Melanocyte of skin (primary cell): ENCODE measurements around the gene PHLDB3. TPM values are rescaled to one million over a fixed set of nuclear protein-coding genes. Genes with fewer than 3 reads are reported as not detected.

Source experiments
- total RNA-seq, 2 donors: library from RNA; depleted of rRNA; stranded (reverse); fragments of >200 nt; gene quantifications; 2 replicates each; pipeline ENCODE4 v1.2.3, GENCODE V29; 2012

Gene PHLDB3
- 10 to 100 TPM in 1 of 2 donors, 1 to 10 TPM in 1; 8.0 to 15.8 TPM for total RNA-seq

GRCh38 chr19:43504426-43505185 is at the start of gene PHLDB3:
PHLDB3 (minus strand) TSS chr19:43504746; CDS start chr19:43504118, 628 bp downstream.

GRCh38 chr19:43532962-43533545 is 28.5 kb upstream of the PHLDB3 start, which contains the start of gene ZNF575:
ZNF575 (plus strand) TSS chr19:43533188; CDS start chr19:43534423, 1,235 bp downstream.

GRCh38 chr19:43526884-43527859 is 22.6 kb upstream of the PHLDB3 start, which contains the start of gene ETHE1:
ETHE1 (minus strand) TSS chr19:43527201; CDS start chr19:43527177, 24 bp downstream.

GRCh38 chr19:43465468-43466120 is 39.0 kb downstream of the PHLDB3 start, which contains the start of gene LYPD3:
LYPD3 (minus strand) TSS chr19:43465608; CDS start chr19:43465571, 37 bp downstream.

Other genes starting within 250 kb of the PHLDB3 start
- gene PSG9, start 235.2 kb downstream of the PHLDB3 start, total RNA-seq, result not detected
- not detected for gene CD177, start 151.1 kb downstream of the PHLDB3 start, total RNA-seq
- not detected for gene TEX101, start 89.9 kb downstream of the PHLDB3 start, total RNA-seq
- gene LYPD3, start 39.1 kb downstream of the PHLDB3 start, total RNA-seq, result 1 to 10 TPM in 1 of 2 donors, under 1 TPM in 1; 0.67 to 1.4 TPM
- gene ETHE1, start 22.5 kb upstream of the PHLDB3 start, total RNA-seq, result 10 to 100 TPM; 64.4 to 66.3 TPM
- under 1 TPM in 1 of 2 donors, not detected in 1; 0.34 TPM for gene ZNF575, start 28.4 kb upstream of the PHLDB3 start, total RNA-seq
- 10 to 100 TPM; 22.0 to 30.3 TPM for gene XRCC1, start 70.8 kb upstream of the PHLDB3 start, total RNA-seq
- gene PINLYP, start 71.1 kb upstream of the PHLDB3 start, total RNA-seq, result 1 to 10 TPM; 5.5 to 6.3 TPM
- gene IRGQ, start 91.4 kb upstream of the PHLDB3 start, total RNA-seq, result 10 to 100 TPM; 27.0 to 29.3 TPM
- 10 to 100 TPM; 14.1 to 14.3 TPM for gene ZNF576, start 91.8 kb upstream of the PHLDB3 start, total RNA-seq
- gene SRRM5, start 107.3 kb upstream of the PHLDB3 start, total RNA-seq, result not detected
- gene ZNF428, start 114.9 kb upstream of the PHLDB3 start, total RNA-seq, result 10 to 100 TPM; 23.6 to 32.0 TPM
- gene CADM4, start 135.1 kb upstream of the PHLDB3 start, total RNA-seq, result 1 to 10 TPM; 4.7 to 5.9 TPM
- gene PLAUR, start 165.4 kb upstream of the PHLDB3 start, total RNA-seq, result 10 to 100 TPM in 1 of 2 donors, 1 to 10 TPM in 1; 6.5 to 38.6 TPM
- gene IRGC, start 211.3 kb upstream of the PHLDB3 start, total RNA-seq, result not detected